Endodermal cell (in vitro differentiated cells): ENCODE data around the gene ARHGAP5. TPM values are rescaled to one million over a fixed set of nuclear protein-coding genes. Genes with fewer than 3 reads are reported as not detected.

Experiments
- DNase-seq: peaks from one replicate; pipeline ENCODE4 v3.0.0-alpha.2; 2017
- H3K27ac ChIP-seq: 2 replicates; pipeline ENCODE4 v1.5.1; 2013; ENCODE audit warnings: mild to moderate bottlenecking, low read depth, low read length, moderate library complexity
- H3K27me3 ChIP-seq: 2 replicates; pipeline ENCODE4 v1.6.1; 2013; ENCODE audit warnings: mild to moderate bottlenecking, low read length, moderate library complexity; ENCODE audit not compliant: insufficient read depth, control insufficient read depth, poor library complexity, severe bottlenecking
- H3K36me3 ChIP-seq: 2 replicates; pipeline ENCODE4 v1.7.0; 2013; ENCODE audit warnings: mild to moderate bottlenecking, low read length, moderate library complexity; ENCODE audit not compliant: control insufficient read depth, insufficient read depth
- H3K4me1 ChIP-seq: one replicate; pipeline ENCODE4 v1.7.0; 2013; ENCODE audit warnings: low read length; ENCODE audit not compliant: control insufficient read depth, insufficient read depth
- H3K4me3 ChIP-seq: 2 replicates; pipeline ENCODE4 v1.5.1; 2013; ENCODE audit warnings: mild to moderate bottlenecking, low read length, moderate library complexity
- H3K9ac ChIP-seq: 2 replicates; pipeline ENCODE4 v1.6.1; 2013; ENCODE audit warnings: mild to moderate bottlenecking, low read length, moderate library complexity; ENCODE audit not compliant: poor library complexity, severe bottlenecking; ENCODE audit errors: extremely low read depth
- H3K9me3 ChIP-seq: 2 replicates; pipeline ENCODE4 v1.6.1; 2013; ENCODE audit warnings: mild to moderate bottlenecking, low read length, moderate library complexity; ENCODE audit not compliant: control insufficient read depth
- H3K27ac Mint-ChIP-seq: 2 replicates; pipeline ENCODE4 v1.8.0; 2020; ENCODE audit warnings: mixed read lengths
- H3K27me3 Mint-ChIP-seq: 2 replicates; pipeline ENCODE4 v1.8.0; 2021; ENCODE audit warnings: mild to moderate bottlenecking, mixed read lengths; ENCODE audit not compliant: insufficient read depth
- H3K36me3 Mint-ChIP-seq: 2 replicates; pipeline ENCODE4 v1.8.0; 2020; ENCODE audit warnings: low read depth, mixed read lengths
- H3K4me1 Mint-ChIP-seq: 2 replicates; pipeline ENCODE4 v1.8.0; 2020; ENCODE audit warnings: mixed read lengths
- H3K4me3 Mint-ChIP-seq: 2 replicates; pipeline ENCODE4 v1.8.0; 2020; ENCODE audit warnings: mild to moderate bottlenecking, moderate library complexity, mixed read lengths
- H3K9me3 Mint-ChIP-seq: 2 replicates; pipeline ENCODE4 v1.8.0; 2020; ENCODE audit warnings: mild to moderate bottlenecking, mixed read lengths
- CTCF ChIP-seq: fragments of 200-600 bp; sonication (generic); conservative IDR thresholded peaks from 2 replicates; pipeline ENCODE4 v1.5.0; 2021; ENCODE audit warnings: antibody characterized with exemption, mild to moderate bottlenecking
- WGBS, 2 experiments: methylation state at CpG; one replicate each; pipeline versions ENCODE4 v1.1.5 to v1.1.7; 2013; ENCODE audit warnings: missing lambda C conversion rate in 2 of 2, mixed read lengths in 1 of 2; ENCODE audit not compliant: insufficient coverage in 1 of 2, insufficient read length in 1 of 2; 5-methylcytosine and 5-hydroxymethylcytosine counted together
- total RNA-seq, 2 donors: library from RNA; stranded (reverse); fragmentation: NEBNext Ultra II Directional in 1 of 2; extraction: Animal tissue kit (Norgen Biotek cat#: 25700) in 1 of 2; gene quantifications; 2 replicates in 1 of 2; 3 replicates in 1 of 2; pipeline ENCODE4 v1.2.1, GENCODE V29; 2021

Gene ARHGAP5
- total RNA-seq, 2 donors from 2014 or later: 122 to 133 TPM

- H3K36me3 Mint-ChIP-seq: no peaks in the 10 kb centered on the region
- Histone ChIP-seq H3K27me3 (no peaks in the 10 kb centered on the region), H3K4me1 (peaks cover 2% of the 10 kb centered on the region), H3K4me3 (no peak overlapping the region), H3K9me3 (no peaks in the 10 kb centered on the region), H3K9ac (no peak overlapping the region), H3K27ac (no peak overlapping the region), H3K36me3 (no peaks in the 10 kb centered on the region)
- no peak overlapping the region for H3K27ac Mint-ChIP-seq
- H3K9me3 Mint-ChIP-seq: no peaks in the 10 kb centered on the region
- WGBS, 2 experiments: 100% methylated on average over 3 of the region's 3 CpGs; no CpG with 5 or more reads in 1 of the 2 experiments
- H3K27me3 Mint-ChIP-seq: no peaks in the 10 kb centered on the region
- no peak for DNase-seq
- TF ChIP-seq CTCF: no peak
- H3K4me1 Mint-ChIP-seq: peaks cover 27% of the 10 kb centered on the region
- H3K4me3 Mint-ChIP-seq: no peak overlapping the region
These were observed 131.4 kb downstream of the ARHGAP5 start for GRCh38 chr14:32208490-32208889.

Other genes starting within 250 kb of the ARHGAP5 start
- gene RNU6-7, start 124.7 kb downstream of the ARHGAP5 start, total RNA-seq: not detected
- gene RNU6-8, start 126.0 kb downstream of the ARHGAP5 start, total RNA-seq: not detected